GM21529 (cell line): ENCODE results near the gene RNU2-1.
"Not testable (repeated sequence)": the region's sequence is repeated elsewhere in the genome, so short reads cannot be mapped to it uniquely, and the experiment has no call there.

ENCODE experiments used
- ATAC-seq: cut with Tn5 transposase; IDR thresholded peaks from one replicate; pipeline ENCODE4 v1.9.1; 2021; ENCODE audit not compliant: unreplicated experiment

RNU2-1 gene

GRCh38 chr17:43233877-43234276 lies at the start of gene RNU2-1:
Gene RNU2-1 (minus strand): TSS chr17:43233977.
- not testable (repeated sequence) for ATAC-seq

GRCh38 chr17:43272914-43273313 lies 39.1 kb upstream of the RNU2-1 start:
- ATAC-seq, result not testable (repeated sequence)

- not testable (repeated sequence) for ATAC-seq
These were observed 38.7 kb upstream of the RNU2-1 start for GRCh38 chr17:43272483-43272882.

GRCh38 chr17:43270552-43271504 lies 37.1 kb upstream of the RNU2-1 start:
- not testable (repeated sequence) for ATAC-seq

- ATAC-seq, result not testable (repeated sequence)
These were observed 12.7 kb upstream of the RNU2-1 start for GRCh38 chr17:43246456-43246855.

- ATAC-seq, result not testable (repeated sequence)
These were observed 7.0 kb upstream of the RNU2-1 start for GRCh38 chr17:43240596-43241352.

GRCh38 chr17:43239597-43239996 lies 5.8 kb upstream of the RNU2-1 start:
- ATAC-seq, result not testable (repeated sequence)

- ATAC-seq, result not testable (repeated sequence)
These were observed 514 bp downstream of the RNU2-1 start for GRCh38 chr17:43233263-43233662.

GRCh38 chr17:43232021-43232699 lies 1.6 kb downstream of the RNU2-1 start:
- ATAC-seq, result not testable (repeated sequence)

- ATAC-seq, result not testable (repeated sequence)
These were observed 2.4 kb downstream of the RNU2-1 start for GRCh38 chr17:43231205-43232020.

GRCh38 chr17:43228020-43228782 lies 5.6 kb downstream of the RNU2-1 start, which contains the start of gene CCDC200:
Gene CCDC200 (minus strand): TSS chr17:43228623. CDS start chr17:43228554, 69 bp downstream.
- not testable (repeated sequence) for ATAC-seq

- no peak for ATAC-seq
These were observed 7.4 kb downstream of the RNU2-1 start for GRCh38 chr17:43226393-43226792.

- ATAC-seq, result no peak
These were observed 9.6 kb downstream of the RNU2-1 start for GRCh38 chr17:43224146-43224705.

GRCh38 chr17:43220511-43221125 lies 13.2 kb downstream of the RNU2-1 start:
- no peak for ATAC-seq

GRCh38 chr17:43219746-43220380 lies 13.9 kb downstream of the RNU2-1 start:
- no peak for ATAC-seq

GRCh38 chr17:43219001-43219400 lies 14.8 kb downstream of the RNU2-1 start:
- no peak for ATAC-seq

GRCh38 chr17:43217614-43218087 lies 16.1 kb downstream of the RNU2-1 start:
- no peak for ATAC-seq
